Measurements from ENCODE around the gene RNASE8.

The RNASE8 gene

DNA sequence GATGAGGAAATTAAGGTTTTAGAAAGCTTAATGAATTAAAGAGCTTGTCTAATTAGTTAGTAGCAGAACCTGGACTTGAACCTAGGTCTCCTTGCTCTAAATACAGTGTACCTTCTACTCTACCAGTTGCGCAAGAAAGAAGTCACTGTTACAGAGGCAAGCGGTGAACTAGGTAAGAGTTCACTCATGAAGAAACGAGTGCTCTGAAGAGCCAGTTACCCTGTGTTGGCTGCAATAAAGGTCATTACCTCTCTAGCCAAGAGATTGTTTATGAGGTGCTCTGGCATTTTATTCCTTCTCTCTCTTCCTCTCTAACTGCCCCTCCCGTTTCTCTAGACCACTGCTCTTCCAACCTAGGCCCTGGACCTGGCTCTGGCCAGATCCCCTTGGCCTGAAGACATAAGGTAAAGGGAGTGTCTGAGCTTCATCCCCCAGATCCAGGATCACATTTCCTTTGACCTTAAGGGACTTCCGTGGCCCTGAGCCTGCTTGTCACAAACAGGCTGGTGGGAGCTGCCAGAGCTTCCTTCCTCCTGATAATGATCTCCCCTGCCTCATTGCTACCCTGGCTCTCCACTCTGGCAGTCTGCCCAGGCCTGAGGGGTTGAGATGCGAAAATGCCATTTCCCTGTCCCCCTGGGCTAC lies 13.5 kb upstream of the RNASE8 start:
- DNase-seq, result no peak
- intact Hi-C loops (cut with DNase I), result no loop called here

GRCh38 chr14:21047378-21047781 lies 10.2 kb upstream of the RNASE8 start:
- no peak for DNase-seq
- intact Hi-C loops (cut with DNase I), result no loop called here

DNA sequence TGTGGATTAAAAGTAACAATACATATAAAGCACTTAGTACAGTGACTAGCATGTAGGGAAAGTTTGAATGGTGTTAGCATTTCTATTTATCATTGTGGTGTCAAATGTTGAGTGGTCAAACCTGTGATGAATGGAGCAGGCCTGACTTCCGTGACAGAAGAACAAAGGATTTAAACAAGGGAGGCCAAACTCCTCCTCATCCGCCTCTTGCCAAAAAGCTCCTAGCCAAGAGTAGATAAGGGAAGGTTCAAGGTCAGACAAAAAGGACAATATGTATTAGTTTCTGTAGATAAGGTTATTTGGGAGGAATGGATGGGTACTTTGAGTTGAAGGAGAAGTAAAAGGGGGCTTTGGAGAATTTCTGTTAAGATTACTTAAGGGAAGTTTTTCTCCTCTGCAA lies 9.0 kb upstream of the RNASE8 start:
- DNase-seq, result no peak
- intact Hi-C loops (cut with DNase I), result no loop called here

GRCh38 chr14:21049271-21049673 lies 8.3 kb upstream of the RNASE8 start:
- intact Hi-C loops (cut with DNase I), result no loop called here
- no peak for DNase-seq

GRCh38 chr14:21050597-21050996 lies 7.0 kb upstream of the RNASE8 start:
- no peak for DNase-seq
- intact Hi-C loops (cut with DNase I), result no loop called here

DNA sequence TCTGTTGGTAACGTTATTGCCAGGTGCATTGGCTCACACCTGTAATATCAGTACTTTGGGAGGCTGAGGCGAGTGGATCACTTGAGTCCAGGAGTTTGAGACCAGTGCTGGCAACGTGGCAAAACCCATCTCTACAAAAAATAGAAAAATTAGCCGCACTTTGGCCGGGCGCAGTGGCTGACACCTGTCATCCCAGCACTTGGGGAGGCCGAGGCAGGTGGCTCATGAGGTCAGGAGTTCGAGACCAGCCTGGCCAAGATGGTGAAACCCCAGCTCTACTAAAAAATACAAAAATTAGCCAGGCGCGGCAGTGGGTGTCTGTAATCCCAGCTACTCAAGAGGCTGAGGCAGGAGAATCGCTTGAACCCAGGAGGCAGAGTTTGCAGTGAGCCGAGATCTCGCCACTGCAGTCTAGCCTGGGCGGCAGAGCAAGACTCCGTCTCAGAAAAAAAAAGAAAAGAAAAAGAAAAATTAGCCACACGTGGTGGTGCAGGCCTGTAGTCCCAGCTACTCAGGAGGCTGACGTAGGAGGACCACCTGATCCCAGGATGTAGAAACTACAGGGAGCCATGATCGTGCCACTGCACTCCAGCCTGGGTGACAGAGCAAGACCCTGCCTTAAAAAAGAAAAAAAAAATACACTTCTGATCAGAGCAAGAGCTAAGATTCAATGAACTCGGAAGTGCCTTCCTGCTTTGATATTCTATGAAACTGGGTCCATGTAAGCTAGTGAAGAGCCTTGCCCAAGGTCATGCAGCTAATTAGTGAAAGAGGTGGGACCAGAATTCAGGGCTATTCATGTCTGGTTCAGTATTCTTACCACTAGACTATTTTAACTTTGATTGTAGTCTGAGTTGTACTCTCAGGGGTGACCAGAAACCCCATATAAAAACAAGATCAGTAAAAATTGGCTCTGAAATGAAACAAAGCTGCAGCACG lies 4.2 kb upstream of the RNASE8 start:
- DNase-seq, result no peak
- intact Hi-C loops (cut with DNase I), result no loop called here

- intact Hi-C loops (cut with DNase I), result no loop called here
- DNase-seq, result no peak
These were observed 3.4 kb upstream of the RNASE8 start for GRCh38 chr14:21054123-21054767.

DNA sequence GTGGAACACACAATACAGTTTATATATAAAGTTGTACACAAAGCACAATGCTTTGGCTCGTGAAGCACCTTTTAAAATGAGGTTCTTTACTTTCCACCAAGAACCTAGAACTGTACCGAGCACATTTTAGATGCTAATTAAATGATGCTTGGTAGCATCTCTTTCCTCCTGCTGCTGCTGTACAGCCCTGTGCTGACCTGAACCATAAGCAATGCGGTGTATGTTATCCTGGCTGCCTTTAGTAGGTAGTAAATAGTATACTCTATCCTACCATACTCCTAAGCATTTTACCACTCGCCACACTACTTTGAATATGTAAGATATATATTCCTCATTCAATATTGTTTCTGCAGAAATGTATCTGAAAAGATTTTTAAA lies 2.9 kb upstream of the RNASE8 start:
- DNase-seq, result no peak
- intact Hi-C loops (cut with DNase I), result no loop called here

GRCh38 chr14:21055432-21056117 lies 2.0 kb upstream of the RNASE8 start:
- intact Hi-C loops (cut with DNase I), result no loop called here
- no peak for DNase-seq

DNA sequence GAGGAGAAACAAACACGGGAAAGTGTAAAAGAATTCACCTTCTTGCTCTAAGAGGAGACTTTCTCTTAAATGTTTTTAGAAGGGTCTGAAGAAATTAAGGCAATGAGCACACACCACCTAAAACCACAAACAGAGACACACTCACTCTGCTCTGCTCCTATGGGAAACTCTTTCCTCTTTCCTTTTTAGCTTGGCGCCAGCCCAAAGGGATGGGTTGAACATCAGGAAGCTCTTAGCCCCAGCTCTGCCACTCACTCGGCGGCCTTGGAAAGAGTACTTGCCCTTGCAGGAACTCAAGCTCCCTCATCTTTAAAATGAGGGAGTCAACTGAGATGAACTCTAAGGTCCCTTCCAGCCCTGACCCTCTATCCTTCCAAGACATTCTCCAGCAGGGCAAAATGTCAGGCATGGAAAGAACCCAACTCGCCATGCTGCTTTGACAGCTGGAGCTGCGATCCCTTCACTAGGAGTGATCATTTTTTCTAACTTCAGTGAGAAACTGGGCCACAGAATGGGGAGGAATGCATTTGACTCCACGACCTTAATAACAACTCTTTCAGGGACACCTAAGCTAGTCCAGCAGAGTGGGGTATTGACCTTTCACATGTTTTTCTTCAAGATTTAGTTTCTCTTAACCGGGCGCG lies 980 bp upstream of the RNASE8 start:
- no peak for DNase-seq
- intact Hi-C loops (cut with DNase I), result no loop called here

- DNase-seq, result no peak
- intact Hi-C loops (cut with DNase I), result no loop called here
These were observed 1.3 kb downstream of the RNASE8 start for GRCh38 chr14:21058903-21059302.

DNA sequence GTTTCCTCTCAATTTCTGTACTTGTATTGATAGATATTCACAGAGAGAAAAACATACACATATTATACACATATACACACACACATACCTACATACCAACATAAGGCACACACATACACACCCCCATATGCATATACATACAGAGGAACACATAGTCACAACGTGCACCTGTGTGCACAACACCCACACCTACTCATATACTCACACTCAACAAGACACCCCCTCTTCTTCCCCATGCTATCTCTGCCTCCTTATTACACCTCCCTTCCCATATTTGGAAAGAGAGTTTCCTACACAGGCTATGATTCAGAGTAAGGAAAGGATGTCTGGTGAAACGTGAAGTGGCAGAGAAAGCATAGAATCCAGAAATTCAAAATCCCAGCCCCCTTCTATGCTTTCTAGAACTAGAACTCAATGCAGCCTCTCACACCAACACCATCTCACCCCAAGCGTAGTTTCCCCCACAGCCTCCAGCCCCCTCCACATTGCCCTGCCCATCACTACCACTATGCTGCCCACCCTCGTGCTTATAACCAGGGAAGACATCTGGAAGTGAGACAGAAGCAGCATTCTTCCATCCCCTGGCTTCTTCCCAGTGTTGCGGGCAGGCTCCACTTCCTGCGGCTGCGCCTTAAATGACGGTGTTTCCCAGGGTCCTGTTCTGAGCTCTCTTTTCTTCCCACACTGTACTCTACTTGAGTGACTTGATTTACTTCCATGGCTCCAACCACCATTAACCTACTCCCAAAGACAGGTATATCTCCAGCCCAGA lies 2.4 kb downstream of the RNASE8 start:
- DNase-seq, result no peak
- intact Hi-C loops (cut with DNase I), result no loop called here

- intact Hi-C loops (cut with DNase I), result no loop called here
- no peak for DNase-seq
These were observed 3.2 kb downstream of the RNASE8 start for GRCh38 chr14:21060614-21061346.

DNA sequence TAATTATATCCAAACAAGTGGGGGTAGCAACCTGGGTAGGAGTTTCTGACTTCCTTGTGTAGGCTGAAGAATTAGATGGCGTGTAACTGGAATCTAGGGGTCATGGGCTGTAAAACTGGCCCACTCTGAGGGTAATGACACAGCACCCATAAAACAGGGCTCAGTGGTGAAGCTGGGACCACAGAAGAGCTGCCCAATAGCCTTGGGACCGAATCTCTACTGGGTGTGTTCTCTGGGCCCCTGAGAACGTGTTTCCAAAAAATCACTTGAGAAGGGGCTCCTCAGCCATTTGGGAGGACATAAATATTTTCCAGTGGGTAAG lies 3.7 kb downstream of the RNASE8 start:
- DNase-seq, result no peak
- intact Hi-C loops (cut with DNase I), result no loop called here

- DNase-seq, result no peak
- intact Hi-C loops (cut with DNase I), result no loop called here
These were observed 5.9 kb downstream of the RNASE8 start for GRCh38 chr14:21063479-21063878.

GRCh38 chr14:21066882-21067502 lies 9.4 kb downstream of the RNASE8 start:
- intact Hi-C loops (cut with DNase I), result no loop called here
- no peak for DNase-seq

GRCh38 chr14:21068521-21069387 lies 11.1 kb downstream of the RNASE8 start:
- intact Hi-C loops (cut with DNase I), result loop anchor here (1.0 kb wide), 1 partner anchor 36 kb away; no protein-coding TSS in a partner anchor

More at GRCh38 chr14:21068521-21069387, 11.1 kb downstream of the RNASE8 start:
- peak in 5 of 10 donors; percentile 40 to 62 (median 47) for DNase-seq

Measured in posterior cingulate gyrus (tissue), 11 donors.